Neural cell (in vitro differentiated cells): ENCODE results near the gene SLC25A3. TPM values are rescaled to one million over a fixed set of nuclear protein-coding genes. Genes with fewer than 3 reads are reported as not detected.

Source experiments
- H2AFZ ChIP-seq: fragments of 200-600, 300-800 bp; sonication (generic), shearing (Covaris generic); 2 replicates; pipeline ENCODE4 v1.6.0; 2014; ENCODE audit warnings: low read depth, mild to moderate bottlenecking, antibody characterized with exemption, low read length, moderate library complexity
- H3F3A ChIP-seq: fragments of 200-600 bp; shearing (Covaris generic); 2 replicates; pipeline ENCODE4 v1.6.1; 2016; ENCODE audit warnings: mild to moderate bottlenecking, moderate library complexity, mixed read lengths, antibody characterized with exemption, low read length; ENCODE audit not compliant: insufficient read depth, poor library complexity, severe bottlenecking
- H3K27ac ChIP-seq: fragments of 200-600, 300-800 bp; sonication (generic), shearing (Covaris generic); 2 replicates; pipeline ENCODE4 v1.5.1; 2014; ENCODE audit warnings: mild to moderate bottlenecking, low read length, moderate library complexity
- H3K27me3 ChIP-seq: fragments of 300-800, 200-600 bp; sonication (generic), shearing (Covaris generic); 2 replicates; pipeline ENCODE4 v1.6.0; 2014; ENCODE audit warnings: mild to moderate bottlenecking, low read depth, low read length, moderate library complexity; ENCODE audit not compliant: insufficient read depth
- H3K36me3 ChIP-seq: fragments of 300-800, 200-600 bp; sonication (generic), shearing (Covaris generic); 2 replicates; pipeline ENCODE4 v1.5.1; 2014; ENCODE audit warnings: mild to moderate bottlenecking, antibody characterized with exemption, low read length, moderate library complexity; ENCODE audit not compliant: insufficient read depth
- H3K4me2 ChIP-seq: fragments of 300-800, 200-600 bp; sonication (generic), shearing (Covaris generic); 2 replicates; pipeline ENCODE4 v1.6.0; 2014; ENCODE audit warnings: mild to moderate bottlenecking, low read length
- H3K4me3 ChIP-seq: fragments of 300-800, 200-600 bp; sonication (generic), shearing (Covaris generic); 2 replicates; pipeline ENCODE4 v1.5.1; 2014; ENCODE audit warnings: mild to moderate bottlenecking, low read length, moderate library complexity
- H3K79me2 ChIP-seq: fragments of 200-600 bp; shearing (Covaris generic); replicated peaks from 2 replicates; pipeline ENCODE4 v1.6.0; 2014; ENCODE audit warnings: mild to moderate bottlenecking, low read length, moderate library complexity; ENCODE audit not compliant: insufficient read depth
- H3K9ac ChIP-seq: fragments of 300-800, 200-600 bp; sonication (generic), shearing (Covaris generic); 2 replicates; pipeline ENCODE4 v1.6.1; 2016; ENCODE audit warnings: mild to moderate bottlenecking, low read length, mixed read lengths
- H3K9me2 ChIP-seq: fragments of 200-600 bp; shearing (Covaris generic); 2 replicates; pipeline ENCODE4 v1.6.1; 2016; ENCODE audit warnings: mild to moderate bottlenecking, low read length, mixed read lengths; ENCODE audit not compliant: insufficient read depth
- H3K9me3 ChIP-seq: fragments of 200-600, 300-800 bp; sonication (generic), shearing (Covaris generic); 2 replicates; pipeline ENCODE4 v1.6.1; 2016; ENCODE audit warnings: mild to moderate bottlenecking, mixed run types, low read length, moderate library complexity, mixed read lengths
- H4K20me1 ChIP-seq: fragments of 200-600 bp; shearing (Covaris generic); 2 replicates; pipeline ENCODE4 v1.6.1; 2016; ENCODE audit warnings: mild to moderate bottlenecking, mixed run types; ENCODE audit not compliant: insufficient read depth
- CTCF ChIP-seq: fragments of 450-650 bp; IDR thresholded peaks from 2 replicates; pipeline ENCODE4 v1.5.1; 2014; ENCODE audit warnings: antibody characterized with exemption, mild to moderate bottlenecking, moderate library complexity; ENCODE audit not compliant: poor library complexity, severe bottlenecking
- EP300 ChIP-seq: fragments of 450-650 bp; conservative IDR thresholded peaks from 2 replicates; pipeline ENCODE4 v1.6.1; 2014; ENCODE audit warnings: antibody characterized with exemption, mild to moderate bottlenecking, moderate library complexity; ENCODE audit not compliant: poor library complexity, severe bottlenecking
- EZH2 ChIP-seq: fragments of 200-600, 300-800 bp; shearing (Covaris generic), sonication (generic); IDR thresholded peaks from 2 replicates; pipeline ENCODE4 v1.6.1; 2014; ENCODE audit warnings: antibody characterized with exemption, low read length, borderline replicate concordance, mild to moderate bottlenecking; ENCODE audit not compliant: insufficient read depth, poor library complexity, severe bottlenecking
- MXI1 ChIP-seq: fragments of 450-650 bp; conservative IDR thresholded peaks from 2 replicates; pipeline ENCODE4 v1.6.1; 2014; ENCODE audit warnings: antibody characterized with exemption, mild to moderate bottlenecking; ENCODE audit not compliant: poor library complexity, severe bottlenecking
- POLR2AphosphoS5 ChIP-seq: IDR thresholded peaks from 2 replicates; pipeline ENCODE4 v1.6.1; 2012
- RAD21 ChIP-seq: fragments of 450-650 bp; conservative IDR thresholded peaks from 2 replicates; pipeline ENCODE4 v1.6.1; 2014; ENCODE audit warnings: antibody characterized with exemption, mild to moderate bottlenecking, moderate library complexity
- REST ChIP-seq: IDR thresholded peaks from 2 replicates; pipeline ENCODE4 v1.6.1; 2012; ENCODE audit warnings: borderline replicate concordance
- SMC3 ChIP-seq: fragments of 450-650 bp; conservative IDR thresholded peaks from 2 replicates; pipeline ENCODE4 v1.6.1; 2014; ENCODE audit warnings: antibody characterized with exemption, mild to moderate bottlenecking, moderate library complexity; ENCODE audit not compliant: poor library complexity
- TAF1 ChIP-seq: IDR thresholded peaks from 2 replicates; pipeline ENCODE4 v1.6.1; 2012; ENCODE audit warnings: low read depth
- polyA plus RNA-seq: library from polyadenylated mRNA; depleted of rRNA; stranded (reverse); fragments of >200 nt; gene quantifications from 2 replicates; pipeline ENCODE4 v1.2.3, GENCODE V29; 2014

The SLC25A3 gene
- polyA plus RNA-seq, 1 donor from 2014 or later: 655 TPM

GRCh38 chr12:98644433-98644711, 50.9 kb downstream of the SLC25A3 start:
- Histone ChIP-seq H3K9me2 (no peaks in the 10 kb centered on the region), H3K9ac (peak overlapping the region; percentile 74), H4K20me1 (no peaks in the 10 kb centered on the region)

GRCh38 chr12:98644712-98645571, 51.5 kb downstream of the SLC25A3 start, which contains the start of the genes APAF1 and IKBIP:
APAF1 (plus strand) TSS chr12:98645290; CDS start chr12:98648360, 3,070 bp downstream.
IKBIP (minus strand) TSS chr12:98644788; CDS start chr12:98644701, 87 bp downstream.
- TF ChIP-seq EZH2 (no peak), RAD21 (peak; percentile 16), EP300 (peak; percentile 21), POLR2AphosphoS5 (peak; percentile 65), SMC3 (peak; percentile 19), CTCF (peak; percentile 29), MXI1 (peak; percentile 97), REST (no peak)
- no peaks in the 10 kb centered on the region for H4K20me1 ChIP-seq
- peak within 1 kb of the TSS; percentile 78 for H2AFZ ChIP-seq

More at GRCh38 chr12:98644433-98644711, 50.9 kb downstream of the SLC25A3 start:
- no peaks in the 10 kb centered on the region for H3K27me3 ChIP-seq
- H3K4me2 ChIP-seq: peak overlapping the region; percentile 54
- peak; percentile 3 for TF ChIP-seq TAF1
- no peak for TF ChIP-seq POLR2AphosphoS5
- no peaks in the 10 kb centered on the region for H3K9me3 ChIP-seq
- H3F3A ChIP-seq: no peaks in the 10 kb centered on the region
- peak overlapping the region; percentile 56 for H3K27ac ChIP-seq
- H3K79me2 ChIP-seq: peaks cover 46% of the 10 kb centered on the region
- peak overlapping the region; percentile 96 for H3K4me3 ChIP-seq
- H3K36me3 ChIP-seq: no peaks in the 10 kb centered on the region
- peak overlapping the region; percentile 61 for H2AFZ ChIP-seq

More at GRCh38 chr12:98644712-98645571, 51.5 kb downstream of the SLC25A3 start, which contains the start of the genes APAF1 and IKBIP:
- peak within 1 kb of the TSS; percentile 74 for H3K9ac ChIP-seq
- H3K9me3 ChIP-seq: no peaks in the 10 kb centered on the region
- H3K36me3 ChIP-seq: no peaks in the 10 kb centered on the region
- no peaks in the 10 kb centered on the region for H3F3A ChIP-seq
- peaks cover 46% of the 10 kb centered on the region for H3K79me2 ChIP-seq
- peak within 1 kb of the TSS; percentile 96 for H3K4me3 ChIP-seq
- H3K4me2 ChIP-seq: peak within 1 kb of the TSS; percentile 54
- no peaks in the 10 kb centered on the region for H3K27me3 ChIP-seq
- H3K27ac ChIP-seq: peak within 1 kb of the TSS; percentile 57
- H3K9me2 ChIP-seq: no peaks in the 10 kb centered on the region
